Measurements from ENCODE around the gene TSPO2.
A peak's percentile ranks its signal among the peaks of the same experiment; 100 is the strongest.

The TSPO2 gene

DNA sequence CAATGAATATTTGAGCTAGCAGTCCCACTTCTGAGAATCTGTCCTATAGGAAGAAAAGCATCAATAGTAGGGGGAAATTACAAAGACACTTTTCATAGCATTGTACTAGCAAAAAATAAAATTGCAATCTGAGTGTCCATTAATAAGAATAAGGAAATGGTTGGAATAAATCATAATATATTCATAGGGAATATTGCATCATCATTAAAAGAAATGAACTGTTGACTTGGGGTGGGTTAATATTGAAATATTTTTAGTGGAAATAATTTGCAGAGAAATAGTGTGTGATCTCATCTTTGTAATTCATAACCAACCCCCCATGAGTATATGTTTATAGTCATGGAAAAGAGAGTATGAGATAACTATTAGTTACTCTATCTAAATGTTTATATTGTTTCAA lies 42.9 kb downstream of the TSPO2 start:
- POLR2A ChIA-PET: no interaction called here
- DNase-seq (ENCODE audit: low read depth, low spot score): no peak
- no peak overlapping the region for H3K4me3 ChIP-seq (ENCODE audit: low read depth, low read length)
- CTCF ChIA-PET: interaction anchor here (1.8 kb wide), 1 partner anchor 97 kb away, joined by 4 read pairs; no protein-coding TSS in a partner anchor
- TF ChIP-seq, protein P1, sequence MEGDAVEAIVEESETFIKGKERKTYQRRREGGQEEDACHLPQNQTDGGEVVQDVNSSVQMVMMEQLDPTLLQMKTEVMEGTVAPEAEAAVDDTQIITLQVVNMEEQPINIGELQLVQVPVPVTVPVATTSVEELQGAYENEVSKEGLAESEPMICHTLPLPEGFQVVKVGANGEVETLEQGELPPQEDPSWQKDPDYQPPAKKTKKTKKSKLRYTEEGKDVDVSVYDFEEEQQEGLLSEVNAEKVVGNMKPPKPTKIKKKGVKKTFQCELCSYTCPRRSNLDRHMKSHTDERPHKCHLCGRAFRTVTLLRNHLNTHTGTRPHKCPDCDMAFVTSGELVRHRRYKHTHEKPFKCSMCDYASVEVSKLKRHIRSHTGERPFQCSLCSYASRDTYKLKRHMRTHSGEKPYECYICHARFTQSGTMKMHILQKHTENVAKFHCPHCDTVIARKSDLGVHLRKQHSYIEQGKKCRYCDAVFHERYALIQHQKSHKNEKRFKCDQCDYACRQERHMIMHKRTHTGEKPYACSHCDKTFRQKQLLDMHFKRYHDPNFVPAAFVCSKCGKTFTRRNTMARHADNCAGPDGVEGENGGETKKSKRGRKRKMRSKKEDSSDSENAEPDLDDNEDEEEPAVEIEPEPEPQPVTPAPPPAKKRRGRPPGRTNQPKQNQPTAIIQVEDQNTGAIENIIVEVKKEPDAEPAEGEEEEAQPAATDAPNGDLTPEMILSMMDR (IDR thresholded peaks at IDR 0.05; ENCODE audit: insufficient read depth, low read length, missing control alignments): no peak

DNA sequence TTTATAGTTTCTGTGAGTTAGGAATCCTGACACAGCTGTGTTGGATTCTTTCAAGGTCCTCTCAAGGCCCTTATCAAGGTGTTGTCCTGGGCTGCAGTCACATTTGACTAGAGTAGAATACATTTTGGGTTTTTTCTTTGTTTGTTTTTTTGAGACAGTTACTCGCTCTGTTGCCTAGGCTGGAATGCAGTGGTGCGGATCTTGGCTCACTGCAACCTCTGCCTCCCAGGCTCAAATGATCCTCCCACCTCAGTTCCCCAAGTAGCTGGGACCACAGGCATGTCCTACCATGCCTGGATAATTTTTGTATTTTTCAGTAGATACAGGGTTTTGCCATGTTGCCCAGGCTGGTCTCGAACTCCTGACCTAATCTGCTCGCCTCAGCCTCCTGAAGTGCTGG lies 46.2 kb downstream of the TSPO2 start:
- no peak for DNase-seq (ENCODE audit: low read depth, low spot score)
- no peak overlapping the region for H3K4me3 ChIP-seq (ENCODE audit: low read depth, low read length)
- CTCF ChIA-PET: no interaction called here
- POLR2A ChIA-PET: no interaction called here
- TF ChIP-seq, protein P1 (IDR thresholded peaks at IDR 0.05; ENCODE audit: insufficient read depth, low read length, missing control alignments): no peak

DNA sequence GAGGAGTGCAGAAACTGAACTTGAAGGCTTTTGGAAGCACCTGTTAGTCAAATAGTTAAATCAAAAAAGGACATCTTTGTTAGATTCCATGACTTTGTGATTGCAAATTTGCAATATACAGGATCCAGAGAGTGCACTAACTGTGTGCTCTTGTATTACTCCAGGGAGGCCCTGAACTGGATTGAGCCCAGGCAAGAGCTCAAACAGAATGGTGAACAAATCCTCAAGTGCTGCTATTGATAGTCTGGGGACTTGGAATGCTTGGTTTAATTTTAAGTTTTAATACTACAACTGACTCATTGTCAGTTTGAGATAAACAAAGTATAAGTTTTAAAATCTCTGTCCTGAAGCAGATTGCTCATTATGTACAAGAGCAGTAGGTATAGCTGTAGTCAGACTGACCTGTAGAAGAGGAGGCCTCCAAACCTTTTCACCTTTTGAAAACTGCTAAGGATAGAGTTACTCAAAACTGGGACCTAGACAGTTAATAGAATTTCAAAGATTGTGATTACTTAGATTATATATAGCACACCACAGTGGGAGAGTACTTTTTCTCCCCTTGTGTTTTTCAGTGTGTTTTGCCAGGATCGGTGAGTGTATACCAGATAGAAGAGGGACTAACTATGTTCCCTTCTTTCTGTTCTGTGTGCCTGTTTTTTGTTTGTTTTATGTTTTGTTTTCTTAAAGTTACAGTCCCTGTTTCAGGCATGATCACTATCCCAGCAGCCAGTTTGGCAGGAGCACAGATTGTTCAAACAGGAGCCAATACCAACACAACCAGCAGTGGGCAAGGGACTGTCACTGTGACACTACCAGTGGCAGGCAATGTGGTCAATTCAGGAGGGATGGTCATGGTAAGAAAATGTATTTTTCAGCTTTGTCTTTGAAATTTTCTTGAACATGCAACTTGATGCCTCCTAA lies 48.8 kb downstream of the TSPO2 start:
- CTCF ChIA-PET: interaction anchor here (1.8 to 7.3 kb wide), 6 partner anchors 8 to 228 kb away, joined by 10 to 63 read pairs (median 24); no protein-coding TSS in a partner anchor

DNA sequence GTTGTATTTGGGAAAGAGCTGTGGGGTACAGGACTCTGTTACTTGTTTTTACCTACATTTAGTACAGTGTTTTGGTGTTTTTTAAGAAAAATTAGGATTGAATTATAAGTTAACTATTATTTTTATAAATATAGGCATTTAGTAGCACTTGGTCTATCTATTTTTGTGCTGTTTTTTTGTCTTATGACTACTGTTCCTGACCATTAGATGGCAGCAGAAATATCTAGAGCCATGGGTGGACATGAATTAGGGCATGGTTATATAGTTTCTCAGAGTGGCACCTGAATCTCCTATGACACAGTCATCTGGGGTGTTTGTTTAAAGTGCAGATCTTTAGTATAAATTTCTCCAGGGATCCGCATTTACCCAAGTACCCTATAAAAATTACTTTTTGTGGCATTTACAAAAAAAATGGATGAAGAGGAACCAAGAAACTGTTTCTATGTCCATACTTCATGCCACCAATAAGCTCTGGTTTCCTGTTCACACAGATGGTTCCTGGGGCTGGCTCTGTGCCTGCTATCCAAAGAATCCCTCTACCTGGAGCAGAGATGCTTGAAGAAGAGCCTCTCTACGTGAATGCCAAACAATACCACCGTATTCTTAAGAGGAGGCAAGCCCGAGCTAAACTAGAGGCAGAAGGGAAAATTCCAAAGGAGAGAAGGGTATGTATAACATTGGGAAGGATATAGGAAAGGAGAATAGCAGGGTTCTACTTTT lies 50.3 kb downstream of the TSPO2 start:
- TF ChIP-seq, protein P1 (IDR thresholded peaks at IDR 0.05; ENCODE audit: insufficient read depth, low read length, missing control alignments): peak; percentile 43
- no peak overlapping the region for H3K4me3 ChIP-seq (ENCODE audit: low read depth, low read length)
- CTCF ChIA-PET: interaction anchor here (0.8 to 7.3 kb wide), 15 partner anchors 9 to 227 kb away, joined by 3 to 63 read pairs (median 4); no protein-coding TSS in a partner anchor
- POLR2A ChIA-PET: no interaction called here
- DNase-seq (ENCODE audit: low read depth, low spot score): no peak

More for the DNA sequence above, 48.8 kb downstream of the TSPO2 start:
- no peak overlapping the region for H3K4me3 ChIP-seq (ENCODE audit: low read depth, low read length)
- TF ChIP-seq, protein P1 (IDR thresholded peaks at IDR 0.05; ENCODE audit: insufficient read depth, low read length, missing control alignments): no peak
- POLR2A ChIA-PET: no interaction called here
- DNase-seq (ENCODE audit: low read depth, low spot score): no peak

DNA sequence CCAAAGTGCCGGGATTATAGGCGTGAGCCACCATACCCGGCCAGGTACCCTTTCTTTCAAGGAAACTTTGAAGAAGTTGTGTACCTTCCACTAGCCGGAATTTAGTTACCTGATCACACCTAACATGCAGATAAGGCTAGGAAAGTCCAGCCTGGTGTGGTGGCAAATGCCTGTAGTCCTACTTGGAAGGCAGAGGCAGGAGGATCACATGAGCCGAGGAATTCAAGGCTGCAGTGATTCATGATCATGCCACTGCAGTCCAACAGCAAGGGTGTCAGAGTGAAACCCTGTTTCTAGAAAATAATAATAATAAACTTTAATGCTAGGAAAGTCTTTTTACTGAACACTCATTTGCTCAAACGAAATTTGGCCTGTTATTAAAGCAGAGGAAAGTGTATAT lies 51.5 kb downstream of the TSPO2 start:
- CTCF ChIA-PET: interaction anchor here (0.8 to 7.3 kb wide), 5 partner anchors 10 to 225 kb away, joined by 3 to 63 read pairs (median 4); no protein-coding TSS in a partner anchor
- TF ChIP-seq, protein P1 (IDR thresholded peaks at IDR 0.05; ENCODE audit: insufficient read depth, low read length, missing control alignments): no peak
- POLR2A ChIA-PET: no interaction called here
- no peak for DNase-seq (ENCODE audit: low read depth, low spot score)
- H3K4me3 ChIP-seq (ENCODE audit: low read depth, low read length): no peak overlapping the region
